Mucosa of descending colon (tissue), 3 donors: Measurements from ENCODE around the gene PVALB. TPM values are rescaled to one million over a fixed set of nuclear protein-coding genes. Genes with fewer than 3 reads are reported as not detected.

Experiments
- ATAC-seq: fragments of 200-7000 bp; cut with Tn5 transposase; one replicate; pipeline ENCODE4 v1.9.1; 2020; ENCODE audit warnings: mild to moderate bottlenecking, moderate library complexity
- DNase-seq, 3 donors: peaks; one replicate each; pipeline ENCODE4 v3.0.0-alpha.2; 2020
- H3K36me3 ChIP-seq: fragments of 200-600 bp; one replicate; pipeline ENCODE4 v1.8.0; 2021; ENCODE audit warnings: low read depth, mild to moderate bottlenecking
- H3K4me1 ChIP-seq: fragments of 200-600 bp; one replicate; pipeline ENCODE4 v1.8.0; 2021; ENCODE audit warnings: low read depth, mild to moderate bottlenecking
- H3K4me3 ChIP-seq: fragments of 200-600 bp; one replicate; pipeline ENCODE4 v1.8.0; 2021; ENCODE audit warnings: mild to moderate bottlenecking
- H3K9me3 ChIP-seq: fragments of 200-600 bp; one replicate; pipeline ENCODE4 v1.8.0; 2021; ENCODE audit warnings: mild to moderate bottlenecking
- intact Hi-C, 2 donors: fragments of 100-400 bp; cut with DNase I in 1 of 2; cut with micrococcal nuclease in 1 of 2; formaldehyde crosslinking; loops; one replicate each; pipeline versions ENCODE4 v1.11.0 to v1.11.1; 2022; cut with DNase I, micrococcal nuclease
- total RNA-seq, 3 donors: library from RNA; stranded (reverse); fragmentation: NEBNext Ultra II Directional in 2 of 3; extraction: Animal tissue kit (Norgen Biotek cat#: 25700) in 2 of 3; gene quantifications; one replicate each; pipeline versions ENCODE4 v1.2.1 to v1.2.4, GENCODE V29; 2021 to 2023
- TF ChIP-seq, protein P1 (sequence below): fragments of 200-600 bp; IDR thresholded peaks from one replicate; pipeline ENCODE4 v1.8.0; 2022; ENCODE audit warnings: antibody characterized with exemption, mild to moderate bottlenecking
- donor health status: DM: no; HTN: no; CAD: no; lungs with moderate emphysema.
- donor health status: DM: no; HTN: no; CAD: no.
- donor health status: DM: no; HTN: yes; CAD: no.

The PVALB gene
- total RNA-seq, 3 donors from 2014 or later: not detected

- intact Hi-C loops: no loop called here
- Histone ChIP-seq H3K4me3 (no peak overlapping the region), H3K9me3 (no peaks in the 10 kb centered on the region), H3K4me1 (no peaks in the 10 kb centered on the region), H3K36me3 (no peaks in the 10 kb centered on the region)
- no peak for ATAC-seq
- TF ChIP-seq, protein P1, sequence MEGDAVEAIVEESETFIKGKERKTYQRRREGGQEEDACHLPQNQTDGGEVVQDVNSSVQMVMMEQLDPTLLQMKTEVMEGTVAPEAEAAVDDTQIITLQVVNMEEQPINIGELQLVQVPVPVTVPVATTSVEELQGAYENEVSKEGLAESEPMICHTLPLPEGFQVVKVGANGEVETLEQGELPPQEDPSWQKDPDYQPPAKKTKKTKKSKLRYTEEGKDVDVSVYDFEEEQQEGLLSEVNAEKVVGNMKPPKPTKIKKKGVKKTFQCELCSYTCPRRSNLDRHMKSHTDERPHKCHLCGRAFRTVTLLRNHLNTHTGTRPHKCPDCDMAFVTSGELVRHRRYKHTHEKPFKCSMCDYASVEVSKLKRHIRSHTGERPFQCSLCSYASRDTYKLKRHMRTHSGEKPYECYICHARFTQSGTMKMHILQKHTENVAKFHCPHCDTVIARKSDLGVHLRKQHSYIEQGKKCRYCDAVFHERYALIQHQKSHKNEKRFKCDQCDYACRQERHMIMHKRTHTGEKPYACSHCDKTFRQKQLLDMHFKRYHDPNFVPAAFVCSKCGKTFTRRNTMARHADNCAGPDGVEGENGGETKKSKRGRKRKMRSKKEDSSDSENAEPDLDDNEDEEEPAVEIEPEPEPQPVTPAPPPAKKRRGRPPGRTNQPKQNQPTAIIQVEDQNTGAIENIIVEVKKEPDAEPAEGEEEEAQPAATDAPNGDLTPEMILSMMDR: no peak
- DNase-seq: no peak
These were observed 23.3 kb upstream of the PVALB start for GRCh38 chr22:36840106-36840505.

- Histone ChIP-seq H3K4me1 (no peaks in the 10 kb centered on the region), H3K9me3 (no peaks in the 10 kb centered on the region), H3K36me3 (no peaks in the 10 kb centered on the region), H3K4me3 (no peak overlapping the region)
- no peak for DNase-seq
- intact Hi-C loops: no loop called here
- TF ChIP-seq, protein P1: no peak
- no peak for ATAC-seq
These were observed 22.7 kb upstream of the PVALB start for GRCh38 chr22:36839356-36840073.

DNA sequence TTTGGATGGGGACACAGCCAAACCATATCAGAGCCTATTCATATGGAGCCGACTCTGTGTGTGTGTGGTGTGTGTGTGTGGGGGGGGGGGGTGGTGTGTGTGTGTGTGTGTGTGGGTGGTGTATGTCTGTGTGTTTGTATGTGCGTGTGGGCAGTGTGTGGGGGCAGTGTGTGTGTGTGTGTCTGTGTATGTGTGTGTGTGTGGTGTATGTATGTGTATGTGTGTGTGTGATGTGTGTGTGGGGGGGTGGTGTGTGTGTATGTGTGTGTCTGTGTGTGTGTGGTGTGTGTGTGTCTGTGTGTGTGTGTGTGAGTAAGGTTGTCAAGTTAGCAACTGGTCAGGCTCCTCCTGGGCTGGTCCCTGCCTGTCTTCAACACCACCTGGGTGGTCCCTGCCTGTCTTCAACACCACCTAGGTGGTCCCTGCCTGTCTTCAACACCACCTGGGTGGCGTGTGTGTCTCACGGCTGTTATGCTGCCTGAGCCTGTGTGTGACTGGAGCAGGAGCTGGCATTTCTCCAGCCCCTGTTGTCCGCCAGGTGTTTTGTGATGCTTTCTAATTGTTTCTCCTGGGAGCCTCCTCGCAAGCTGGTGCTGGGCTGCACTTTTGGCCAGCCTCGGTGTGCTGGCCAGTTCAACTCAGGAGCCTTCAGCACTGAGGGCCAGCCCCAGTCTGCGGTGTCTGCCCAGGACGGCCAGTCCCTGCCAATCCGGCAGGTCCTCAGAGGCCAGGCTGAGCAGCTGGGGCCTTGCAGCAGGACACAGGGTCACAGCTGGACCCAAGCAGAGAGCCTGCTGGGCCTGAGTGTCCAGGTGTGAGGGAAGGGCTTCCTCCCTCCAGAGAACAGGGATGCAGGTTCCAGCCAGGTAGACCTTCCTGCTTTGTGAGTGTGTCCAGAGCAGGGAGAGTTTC, 21.5 kb upstream of the PVALB start:
- Histone ChIP-seq H3K9me3 (no peaks in the 10 kb centered on the region), H3K36me3 (no peaks in the 10 kb centered on the region), H3K4me1 (no peaks in the 10 kb centered on the region), H3K4me3 (no peak overlapping the region)
- no peak for DNase-seq
- TF ChIP-seq, protein P1: no peak
- ATAC-seq: no peak
- intact Hi-C loops: no loop called here

- Histone ChIP-seq H3K9me3 (no peaks in the 10 kb centered on the region), H3K36me3 (no peaks in the 10 kb centered on the region), H3K4me1 (no peaks in the 10 kb centered on the region), H3K4me3 (no peak overlapping the region)
- intact Hi-C loops: no loop called here
- ATAC-seq: no peak
- TF ChIP-seq, protein P1: no peak
- no peak for DNase-seq
These were observed 19.1 kb upstream of the PVALB start for GRCh38 chr22:36835903-36836302.

GRCh38 chr22:36833073-36833472, 16.2 kb upstream of the PVALB start:
- Histone ChIP-seq H3K4me1 (no peaks in the 10 kb centered on the region), H3K4me3 (no peak overlapping the region), H3K36me3 (no peaks in the 10 kb centered on the region), H3K9me3 (no peaks in the 10 kb centered on the region)
- no peak for DNase-seq
- TF ChIP-seq, protein P1: no peak
- no peak for ATAC-seq
- intact Hi-C loops: no loop called here
